K562 (cell line): ENCODE data around the gene NVL. TPM values are rescaled to one million over a fixed set of nuclear protein-coding genes. Genes with fewer than 3 reads are reported as not detected.

Experiments used
- ATF1 ChIP-seq, 2 experiments: fragments of 450-650 bp in 1 of 2; IDR thresholded peaks; 2 replicates each; pipeline ENCODE4 v1.6.1; 2016; ENCODE audit warnings: missing compliant biosample characterization in 1 of 2, missing genetic modification characterization in 1 of 2
- EGR1 ChIP-seq: fragments of 450-650 bp; conservative IDR thresholded peaks from 2 replicates; pipeline ENCODE4 v1.6.1; 2017; ENCODE audit warnings: mild to moderate bottlenecking
- HNRNPH1 ChIP-seq: fragments of 200-400 bp; formaldehyde crosslinking; optimal IDR thresholded peaks from 2 replicates; pipeline ENCODE3; 2017; ENCODE audit warnings: low read depth, mild to moderate bottlenecking, low read length, moderate library complexity
- KAT8 ChIP-seq: fragments of 450-650 bp; IDR thresholded peaks from 2 replicates; pipeline ENCODE4 v1.6.1; 2016; ENCODE audit warnings: low read depth, mild to moderate bottlenecking
- MCM5 ChIP-seq: fragments of 450-650 bp; IDR thresholded peaks from 2 replicates; pipeline ENCODE4 v1.6.1; 2016; ENCODE audit warnings: low read depth
- MIER1 ChIP-seq: fragments of 450-650 bp; IDR thresholded peaks from 2 replicates; pipeline ENCODE4 v1.6.1; 2016; ENCODE audit warnings: antibody characterized with exemption, mild to moderate bottlenecking, low read depth
- NRF1 ChIP-seq, 2 experiments: fragments of 450-650 bp; IDR thresholded peaks in 1 of 2; conservative IDR thresholded peaks in 1 of 2; 2 replicates each; pipeline ENCODE4 v1.6.1; 2014; ENCODE audit warnings: mild to moderate bottlenecking in 2 of 2
- PRMT5 ChIP-seq: sonication (generic); formaldehyde crosslinking; IDR thresholded peaks from 2 replicates; pipeline ENCODE4 v1.5.0; 2020; ENCODE audit warnings: missing genetic modification reagents
- TCF7 ChIP-seq: sonication (generic); IDR thresholded peaks from 2 replicates; pipeline ENCODE4 v1.6.1; 2016; ENCODE audit warnings: antibody characterized with exemption, borderline replicate concordance
- TEAD2 ChIP-seq: fragments of 450-650 bp; IDR thresholded peaks from 2 replicates; pipeline ENCODE4 v1.6.1; 2016; ENCODE audit warnings: missing genetic modification characterization, control low read depth, missing compliant biosample characterization
- U2AF1 ChIP-seq: fragments of 200-400 bp; formaldehyde crosslinking; optimal IDR thresholded peaks from 2 replicates; pipeline ENCODE3; 2017; ENCODE audit warnings: mild to moderate bottlenecking, low read depth, low read length, moderate library complexity
- XRCC5 ChIP-seq: fragments of 200-400 bp; formaldehyde crosslinking; IDR thresholded peaks from 2 replicates; pipeline ENCODE4 v1.6.1; 2017; ENCODE audit warnings: low read depth, mild to moderate bottlenecking, low read length
- ZNF583 ChIP-seq: fragments of 250-450 bp; sonication (Bioruptor Pico); IDR thresholded peaks from 2 replicates; pipeline ENCODE4 v1.4.0; 2020
- polyA plus RNA-seq, 8 experiments: library from polyadenylated mRNA; depleted of rRNA in 4 of 8; stranded (reverse) in 5 of 8; unstranded in 3 of 8; fragments of >200 nt; fragmentation: Nextera tagmentation in 2 of 8; fragmentation: Illumina TruSeq in 1 of 8; extraction: Ambion mirVana in 2 of 8; extraction: Trizol in 1 of 8; gene quantifications; 2 replicates each; pipeline versions ENCODE4 v1.2.1 to v1.2.3, GENCODE V29; 2011 to 2014; ENCODE audit warnings: inconsistent platforms in 1 of 8, missing spikeins in 1 of 8
- total RNA-seq, 7 experiments: library from RNA; depleted of rRNA in 6 of 7; stranded (reverse); fragments of >200 nt in 6 of 7; fragmentation: Illumina TruSeq in 2 of 7; extraction: Trizol in 2 of 7; gene quantifications; 2 replicates each; pipeline versions ENCODE4 v1.2.1 to v1.2.3, GENCODE V29; 2011 to 2021; ENCODE audit warnings: low replicate concordance in 1 of 7
- TF ChIP-seq, protein P1 (sequence below), 2 experiments: fragments of 450-650 bp; formaldehyde crosslinking in 1 of 2; IDR thresholded peaks; 2 replicates each; pipeline versions ENCODE4 v1.4.0 to v1.6.1; 2014 to 2020; ENCODE audit warnings: mild to moderate bottlenecking in 2 of 2, borderline replicate concordance in 1 of 2, low read depth in 1 of 2
- TF ChIP-seq, protein P2 (sequence below): fragments of 250-450 bp; sonication (Bioruptor Pico); IDR thresholded peaks from 2 replicates; pipeline ENCODE4 v1.5.0; 2021; ENCODE audit warnings: mild to moderate bottlenecking, borderline replicate concordance

Gene NVL
- total and polyA plus RNA-seq, 9 of the 15 experiments (the other 6 are each of a cell fraction or from before 2014, with no cell fraction given), result 32.5 to 86.6 (median 62.9) TPM

DNA sequence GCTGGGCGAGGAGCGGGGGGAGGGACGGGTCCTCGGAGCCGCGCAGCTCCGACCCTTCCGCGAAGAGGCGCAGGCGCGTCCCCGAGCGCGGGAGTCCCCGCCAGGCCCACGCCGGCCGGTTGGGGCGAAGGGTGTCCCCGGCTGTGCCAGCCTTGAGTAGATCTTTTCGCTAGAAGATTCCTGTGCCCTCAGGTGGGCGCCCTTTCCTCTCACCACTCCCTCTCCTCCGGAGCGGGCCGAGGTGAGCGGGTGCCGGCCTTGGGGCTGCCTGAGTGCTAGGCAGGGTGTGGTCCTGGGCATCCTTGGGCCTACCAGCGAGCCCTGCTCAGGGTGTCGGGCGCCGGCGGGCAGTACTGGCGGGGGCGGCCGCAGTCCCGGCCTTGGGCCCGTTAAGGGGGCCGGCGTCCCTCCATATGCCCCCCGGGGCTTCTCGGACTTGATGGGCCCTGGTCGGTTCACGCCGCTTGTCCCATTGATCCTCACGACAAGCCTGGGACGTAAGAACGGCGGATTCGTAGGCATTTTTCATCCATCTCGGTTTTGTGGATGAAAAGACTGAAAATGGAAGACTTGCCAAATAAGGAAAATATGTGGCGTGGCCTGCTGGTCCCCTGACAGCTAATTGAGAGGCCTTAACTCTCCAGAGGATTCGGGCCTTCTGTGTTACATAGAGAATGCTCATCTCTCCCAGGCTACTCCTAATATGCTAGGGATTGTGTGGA, 146.2 kb downstream of the NVL start (continued):
- TF ChIP-seq, protein P1, sequence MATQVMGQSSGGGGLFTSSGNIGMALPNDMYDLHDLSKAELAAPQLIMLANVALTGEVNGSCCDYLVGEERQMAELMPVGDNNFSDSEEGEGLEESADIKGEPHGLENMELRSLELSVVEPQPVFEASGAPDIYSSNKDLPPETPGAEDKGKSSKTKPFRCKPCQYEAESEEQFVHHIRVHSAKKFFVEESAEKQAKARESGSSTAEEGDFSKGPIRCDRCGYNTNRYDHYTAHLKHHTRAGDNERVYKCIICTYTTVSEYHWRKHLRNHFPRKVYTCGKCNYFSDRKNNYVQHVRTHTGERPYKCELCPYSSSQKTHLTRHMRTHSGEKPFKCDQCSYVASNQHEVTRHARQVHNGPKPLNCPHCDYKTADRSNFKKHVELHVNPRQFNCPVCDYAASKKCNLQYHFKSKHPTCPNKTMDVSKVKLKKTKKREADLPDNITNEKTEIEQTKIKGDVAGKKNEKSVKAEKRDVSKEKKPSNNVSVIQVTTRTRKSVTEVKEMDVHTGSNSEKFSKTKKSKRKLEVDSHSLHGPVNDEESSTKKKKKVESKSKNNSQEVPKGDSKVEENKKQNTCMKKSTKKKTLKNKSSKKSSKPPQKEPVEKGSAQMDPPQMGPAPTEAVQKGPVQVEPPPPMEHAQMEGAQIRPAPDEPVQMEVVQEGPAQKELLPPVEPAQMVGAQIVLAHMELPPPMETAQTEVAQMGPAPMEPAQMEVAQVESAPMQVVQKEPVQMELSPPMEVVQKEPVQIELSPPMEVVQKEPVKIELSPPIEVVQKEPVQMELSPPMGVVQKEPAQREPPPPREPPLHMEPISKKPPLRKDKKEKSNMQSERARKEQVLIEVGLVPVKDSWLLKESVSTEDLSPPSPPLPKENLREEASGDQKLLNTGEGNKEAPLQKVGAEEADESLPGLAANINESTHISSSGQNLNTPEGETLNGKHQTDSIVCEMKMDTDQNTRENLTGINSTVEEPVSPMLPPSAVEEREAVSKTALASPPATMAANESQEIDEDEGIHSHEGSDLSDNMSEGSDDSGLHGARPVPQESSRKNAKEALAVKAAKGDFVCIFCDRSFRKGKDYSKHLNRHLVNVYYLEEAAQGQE (IDR thresholded peaks at IDR 0.05; ENCODE audit: borderline replicate concordance), result no peak
- TF ChIP-seq, protein P1 (CRISPR knock-in tag; IDR thresholded peaks at IDR 0.05; ENCODE audit: low read depth), result no peak
- TF ChIP-seq NRF1 (conservative IDR thresholded peaks at IDR 0.05 in 1 of 2, IDR thresholded peaks at IDR 0.05 in 1 of 2) (peak; percentile 85 to 88), PRMT5 (CRISPR knock-in tag) (0 out of 2 replicates have a peak, but pooled peaks have one; percentile 72), TCF7 (0 out of 2 replicates have a peak, but pooled peaks have one; percentile 7), U2AF1 (no peak), ATF1 (CRISPR knock-in tag; IDR thresholded peaks at IDR 0.05) (no peak), ATF1 (tag; IDR thresholded peaks at IDR 0.05) (0 out of 2 replicates have a peak, but pooled peaks have one; percentile 5), TEAD2 (tag) (no peak), KAT8 (no peak), HNRNPH1 (no peak), XRCC5 (no peak), EGR1 (peak; percentile 29), ZNF583 (no peak; the same call in 1 of the 2 replicates), MIER1 (no peak), MCM5 (no peak)
- TF ChIP-seq, protein P2, sequence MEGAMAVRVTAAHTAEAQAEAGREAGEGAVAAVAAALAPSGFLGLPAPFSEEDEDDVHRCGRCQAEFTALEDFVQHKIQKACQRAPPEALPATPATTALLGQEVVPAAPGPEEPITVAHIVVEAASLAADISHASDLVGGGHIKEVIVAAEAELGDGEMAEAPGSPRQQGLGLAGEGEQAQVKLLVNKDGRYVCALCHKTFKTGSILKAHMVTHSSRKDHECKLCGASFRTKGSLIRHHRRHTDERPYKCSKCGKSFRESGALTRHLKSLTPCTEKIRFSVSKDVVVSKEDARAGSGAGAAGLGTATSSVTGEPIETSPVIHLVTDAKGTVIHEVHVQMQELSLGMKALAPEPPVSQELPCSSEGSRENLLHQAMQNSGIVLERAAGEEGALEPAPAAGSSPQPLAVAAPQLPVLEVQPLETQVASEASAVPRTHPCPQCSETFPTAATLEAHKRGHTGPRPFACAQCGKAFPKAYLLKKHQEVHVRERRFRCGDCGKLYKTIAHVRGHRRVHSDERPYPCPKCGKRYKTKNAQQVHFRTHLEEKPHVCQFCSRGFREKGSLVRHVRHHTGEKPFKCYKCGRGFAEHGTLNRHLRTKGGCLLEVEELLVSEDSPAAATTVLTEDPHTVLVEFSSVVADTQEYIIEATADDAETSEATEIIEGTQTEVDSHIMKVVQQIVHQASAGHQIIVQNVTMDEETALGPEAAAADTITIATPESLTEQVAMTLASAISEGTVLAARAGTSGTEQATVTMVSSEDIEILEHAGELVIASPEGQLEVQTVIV (CRISPR knock-in tag), result no peak
